Liver (tissue), 3 donors: ENCODE data around the gene ERC2.

Experiments
- CTCF ChIP-seq: fragments of 150-350 bp; IDR thresholded peaks from 2 replicates; pipeline ENCODE4 v1.5.1; 2017; ENCODE audit warnings: improper control_type of control experiment, low read depth, low read length; ENCODE audit not compliant: missing input control
- EGR1 ChIP-seq, 2 donors: IDR thresholded peaks; 2 replicates each; pipeline ENCODE4 v1.6.1; 2016 to 2018; ENCODE audit warnings: antibody characterized with exemption in 2 of 2, low read depth in 2 of 2
- GABPA ChIP-seq, 2 donors: IDR thresholded peaks in 1 of 2; conservative IDR thresholded peaks in 1 of 2; 2 replicates each; pipeline ENCODE4 v1.6.1; 2016; ENCODE audit warnings: antibody characterized with exemption in 2 of 2, mild to moderate bottlenecking in 1 of 2, moderate library complexity in 1 of 2
- TAF1 ChIP-seq: conservative IDR thresholded peaks from 2 replicates; pipeline ENCODE4 v1.6.1; 2016; ENCODE audit warnings: antibody characterized with exemption, mild to moderate bottlenecking
- YY1 ChIP-seq: IDR thresholded peaks from 2 replicates; pipeline ENCODE4 v1.6.1; 2016; ENCODE audit warnings: antibody characterized with exemption, mild to moderate bottlenecking
- TF ChIP-seq, protein P1 (sequence below): IDR thresholded peaks from 2 replicates; pipeline ENCODE4 v1.6.1; 2016; ENCODE audit warnings: antibody characterized with exemption, mild to moderate bottlenecking
- donor health status: healthy.
- donor health status: healthy.

DNA sequence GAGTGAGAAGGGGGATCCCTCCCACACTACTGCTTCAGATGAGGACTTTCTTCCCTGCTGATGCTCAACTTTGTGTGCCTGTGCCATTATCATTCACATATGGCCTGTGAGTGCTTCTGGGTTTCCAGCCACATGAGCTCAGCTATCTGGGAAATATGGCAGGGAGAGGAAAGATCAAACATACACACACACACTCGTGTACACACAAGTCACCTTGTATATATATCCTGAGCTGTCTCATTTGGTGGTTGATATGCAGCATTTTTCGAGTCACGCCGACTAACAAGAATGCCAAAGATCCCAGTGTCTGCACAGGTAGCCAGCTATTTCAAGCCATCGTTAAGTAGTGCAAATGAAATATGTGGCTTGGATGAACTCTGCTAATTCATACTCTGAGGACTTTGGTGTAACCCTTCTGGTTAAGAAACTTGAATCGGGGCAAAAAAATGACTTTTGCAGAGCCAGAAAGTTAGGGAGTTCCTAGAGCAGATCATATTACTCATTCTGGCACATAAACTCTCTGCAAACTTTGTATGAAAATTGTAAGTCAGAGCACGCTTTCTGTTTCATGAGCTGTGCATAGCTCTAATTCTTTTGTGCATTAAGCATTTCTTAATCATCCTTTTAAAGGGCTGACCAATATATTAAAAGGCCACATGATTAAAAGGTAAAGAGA is 956.2 kb downstream of the ERC2 start:
- TF ChIP-seq, protein P1, sequence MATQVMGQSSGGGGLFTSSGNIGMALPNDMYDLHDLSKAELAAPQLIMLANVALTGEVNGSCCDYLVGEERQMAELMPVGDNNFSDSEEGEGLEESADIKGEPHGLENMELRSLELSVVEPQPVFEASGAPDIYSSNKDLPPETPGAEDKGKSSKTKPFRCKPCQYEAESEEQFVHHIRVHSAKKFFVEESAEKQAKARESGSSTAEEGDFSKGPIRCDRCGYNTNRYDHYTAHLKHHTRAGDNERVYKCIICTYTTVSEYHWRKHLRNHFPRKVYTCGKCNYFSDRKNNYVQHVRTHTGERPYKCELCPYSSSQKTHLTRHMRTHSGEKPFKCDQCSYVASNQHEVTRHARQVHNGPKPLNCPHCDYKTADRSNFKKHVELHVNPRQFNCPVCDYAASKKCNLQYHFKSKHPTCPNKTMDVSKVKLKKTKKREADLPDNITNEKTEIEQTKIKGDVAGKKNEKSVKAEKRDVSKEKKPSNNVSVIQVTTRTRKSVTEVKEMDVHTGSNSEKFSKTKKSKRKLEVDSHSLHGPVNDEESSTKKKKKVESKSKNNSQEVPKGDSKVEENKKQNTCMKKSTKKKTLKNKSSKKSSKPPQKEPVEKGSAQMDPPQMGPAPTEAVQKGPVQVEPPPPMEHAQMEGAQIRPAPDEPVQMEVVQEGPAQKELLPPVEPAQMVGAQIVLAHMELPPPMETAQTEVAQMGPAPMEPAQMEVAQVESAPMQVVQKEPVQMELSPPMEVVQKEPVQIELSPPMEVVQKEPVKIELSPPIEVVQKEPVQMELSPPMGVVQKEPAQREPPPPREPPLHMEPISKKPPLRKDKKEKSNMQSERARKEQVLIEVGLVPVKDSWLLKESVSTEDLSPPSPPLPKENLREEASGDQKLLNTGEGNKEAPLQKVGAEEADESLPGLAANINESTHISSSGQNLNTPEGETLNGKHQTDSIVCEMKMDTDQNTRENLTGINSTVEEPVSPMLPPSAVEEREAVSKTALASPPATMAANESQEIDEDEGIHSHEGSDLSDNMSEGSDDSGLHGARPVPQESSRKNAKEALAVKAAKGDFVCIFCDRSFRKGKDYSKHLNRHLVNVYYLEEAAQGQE, result no peak
- TF ChIP-seq GABPA (IDR thresholded peaks at IDR 0.05 in 1 of 2, conservative IDR thresholded peaks at IDR 0.05 in 1 of 2) (no peak), YY1 (no peak), EGR1 (IDR thresholded peaks at IDR 0.05; ENCODE audit: low read depth in 2 of 2) (no peak), CTCF (no peak), TAF1 (no peak)
